ENCODE measurements around the gene PRMT2. TPM values are rescaled to one million over a fixed set of nuclear protein-coding genes. Genes with fewer than 3 reads are reported as not detected.

PRMT2 gene
- polyA plus RNA-seq, 2 of the 4 experiments (the other 2 are of a cell fraction) = 69.2 to 75.1 TPM

DNA sequence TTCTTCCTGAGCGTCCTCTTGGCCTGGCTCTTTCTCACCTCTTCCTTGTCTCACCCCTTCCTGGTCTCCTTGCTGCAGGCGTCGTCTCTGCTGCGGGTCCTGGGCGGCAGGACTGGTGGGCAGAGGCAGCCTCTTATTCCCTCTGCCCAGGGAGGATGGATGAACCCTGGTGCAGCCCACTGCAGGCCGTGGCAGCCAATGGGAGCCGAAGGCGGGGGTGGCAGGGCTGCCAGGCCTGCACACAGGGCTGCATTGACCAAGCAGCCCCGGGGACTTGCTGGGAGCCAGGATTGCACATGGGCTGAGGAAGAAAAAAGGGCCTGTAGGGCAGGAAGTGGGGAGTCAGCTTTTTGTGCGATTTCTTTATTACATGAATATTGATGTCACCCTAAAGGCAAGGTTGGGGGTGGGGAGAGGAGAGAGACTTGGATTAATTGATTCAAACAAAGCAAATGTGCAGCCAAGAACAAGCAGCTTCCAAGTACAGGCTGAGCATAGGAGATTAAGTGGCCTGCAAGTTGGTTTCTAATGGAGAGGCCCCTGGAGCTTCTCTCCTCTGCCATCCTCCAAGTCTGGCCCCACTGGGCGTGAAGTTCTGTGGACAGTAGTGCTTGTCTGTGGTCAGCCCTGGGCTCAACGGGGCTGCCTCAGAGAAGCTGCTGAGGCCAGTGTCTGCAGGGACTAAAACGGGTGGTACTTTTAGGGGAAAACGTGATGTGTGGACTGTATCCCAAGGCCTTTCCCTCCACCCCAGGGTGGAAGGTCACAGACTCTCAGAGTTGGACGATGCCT is 30.3 kb upstream of the PRMT2 start, which contains the start of gene S100B:
Gene S100B, minus strand, starts transcription at position 108 of the 792 bp plus-strand sequence. CDS start 2,667 bp downstream, outside the sequence.
- FAIRE-seq = no peak
- H3K4me3 ChIP-seq = no peak within 1 kb of the TSS
- no peak within 1 kb of the TSS for H3K27ac ChIP-seq
- 75% methylated on average over 12 of the region's 15 CpGs for WGBS (ENCODE audit: missing lambda C conversion rate)
- no peak for ATAC-seq
- H3K9me3 ChIP-seq = no peaks in the 10 kb centered on the region; the same call in 2 of the 3 replicates
- TF ChIP-seq PHF8 (IDR thresholded peaks at IDR 0.05; ENCODE audit: borderline replicate concordance, low read depth) (no peak), CHD4 (IDR thresholded peaks at IDR 0.05; ENCODE audit: borderline replicate concordance) (no peak), FOSL2 (IDR thresholded peaks at IDR 0.05) (no peak), FOSL2 (CRISPR knock-in tag; IDR thresholded peaks at IDR 0.05) (no peak), NR3C1 (IDR thresholded peaks at IDR 0.05) (no peak), MAFK (IDR thresholded peaks at IDR 0.05; ENCODE audit: partially characterized antibody) (no peak), EP300 (IDR thresholded peaks at IDR 0.05) (no peak), FOSB (CRISPR knock-in tag; IDR thresholded peaks at IDR 0.05) (no peak), KDM1A (IDR thresholded peaks at IDR 0.05; ENCODE audit: low read depth) (no peak), RAD21 (conservative IDR thresholded peaks at IDR 0.05 in 1 of 2, IDR thresholded peaks at IDR 0.05 in 1 of 2) (no peak), GATA3 (IDR thresholded peaks at IDR 0.05; ENCODE audit: borderline replicate concordance) (no peak), NPAS2 (CRISPR knock-in tag; IDR thresholded peaks at IDR 0.05; ENCODE audit: borderline replicate concordance) (no peak), CHD2 (IDR thresholded peaks at IDR 0.05; ENCODE audit: low read length, partially characterized antibody) (no peak), BHLHE40 (IDR thresholded peaks at IDR 0.05; ENCODE audit: low read depth, low read length) (no peak), ZFP36 (IDR thresholded peaks at IDR 0.05; ENCODE audit: borderline replicate concordance, partially characterized antibody) (no peak)
- TF ChIP-seq, protein P1, sequence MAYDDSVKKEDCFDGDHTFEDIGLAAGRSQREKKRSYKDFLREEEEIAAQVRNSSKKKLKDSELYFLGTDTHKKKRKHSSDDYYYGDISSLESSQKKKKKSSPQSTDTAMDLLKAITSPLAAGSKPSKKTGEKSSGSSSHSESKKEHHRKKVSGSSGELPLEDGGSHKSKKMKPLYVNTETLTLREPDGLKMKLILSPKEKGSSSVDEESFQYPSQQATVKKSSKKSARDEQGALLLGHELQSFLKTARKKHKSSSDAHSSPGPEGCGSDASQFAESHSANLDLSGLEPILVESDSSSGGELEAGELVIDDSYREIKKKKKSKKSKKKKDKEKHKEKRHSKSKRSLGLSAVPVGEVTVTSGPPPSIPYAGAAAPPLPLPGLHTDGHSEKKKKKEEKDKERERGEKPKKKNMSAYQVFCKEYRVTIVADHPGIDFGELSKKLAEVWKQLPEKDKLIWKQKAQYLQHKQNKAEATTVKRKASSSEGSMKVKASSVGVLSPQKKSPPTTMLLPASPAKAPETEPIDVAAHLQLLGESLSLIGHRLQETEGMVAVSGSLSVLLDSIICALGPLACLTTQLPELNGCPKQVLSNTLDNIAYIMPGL (CRISPR knock-in tag; IDR thresholded peaks at IDR 0.05; ENCODE audit: borderline replicate concordance) = no peak
- TF ChIP-seq, protein P2, sequence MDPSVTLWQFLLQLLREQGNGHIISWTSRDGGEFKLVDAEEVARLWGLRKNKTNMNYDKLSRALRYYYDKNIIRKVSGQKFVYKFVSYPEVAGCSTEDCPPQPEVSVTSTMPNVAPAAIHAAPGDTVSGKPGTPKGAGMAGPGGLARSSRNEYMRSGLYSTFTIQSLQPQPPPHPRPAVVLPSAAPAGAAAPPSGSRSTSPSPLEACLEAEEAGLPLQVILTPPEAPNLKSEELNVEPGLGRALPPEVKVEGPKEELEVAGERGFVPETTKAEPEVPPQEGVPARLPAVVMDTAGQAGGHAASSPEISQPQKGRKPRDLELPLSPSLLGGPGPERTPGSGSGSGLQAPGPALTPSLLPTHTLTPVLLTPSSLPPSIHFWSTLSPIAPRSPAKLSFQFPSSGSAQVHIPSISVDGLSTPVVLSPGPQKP (IDR thresholded peaks at IDR 0.05; ENCODE audit: low read depth, low read length) = no peak
- TF ChIP-seq, protein P3, sequence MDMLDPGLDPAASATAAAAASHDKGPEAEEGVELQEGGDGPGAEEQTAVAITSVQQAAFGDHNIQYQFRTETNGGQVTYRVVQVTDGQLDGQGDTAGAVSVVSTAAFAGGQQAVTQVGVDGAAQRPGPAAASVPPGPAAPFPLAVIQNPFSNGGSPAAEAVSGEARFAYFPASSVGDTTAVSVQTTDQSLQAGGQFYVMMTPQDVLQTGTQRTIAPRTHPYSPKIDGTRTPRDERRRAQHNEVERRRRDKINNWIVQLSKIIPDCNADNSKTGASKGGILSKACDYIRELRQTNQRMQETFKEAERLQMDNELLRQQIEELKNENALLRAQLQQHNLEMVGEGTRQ (IDR thresholded peaks at IDR 0.05) = no peak
- POLR2A ChIA-PET = no interaction called here
- H3K4me1 ChIP-seq = no peaks in the 10 kb centered on the region
- no peak for DNase-seq (ENCODE audit: low read depth in 1 of 2, low spot score in 1 of 2)
- CTCF ChIA-PET = interaction anchor here (1.8 kb wide), 1 partner anchor 10 kb away, joined by 5 read pairs; no protein-coding TSS in a partner anchor
- H3K4me2 ChIP-seq = no peak within 1 kb of the TSS

DNA sequence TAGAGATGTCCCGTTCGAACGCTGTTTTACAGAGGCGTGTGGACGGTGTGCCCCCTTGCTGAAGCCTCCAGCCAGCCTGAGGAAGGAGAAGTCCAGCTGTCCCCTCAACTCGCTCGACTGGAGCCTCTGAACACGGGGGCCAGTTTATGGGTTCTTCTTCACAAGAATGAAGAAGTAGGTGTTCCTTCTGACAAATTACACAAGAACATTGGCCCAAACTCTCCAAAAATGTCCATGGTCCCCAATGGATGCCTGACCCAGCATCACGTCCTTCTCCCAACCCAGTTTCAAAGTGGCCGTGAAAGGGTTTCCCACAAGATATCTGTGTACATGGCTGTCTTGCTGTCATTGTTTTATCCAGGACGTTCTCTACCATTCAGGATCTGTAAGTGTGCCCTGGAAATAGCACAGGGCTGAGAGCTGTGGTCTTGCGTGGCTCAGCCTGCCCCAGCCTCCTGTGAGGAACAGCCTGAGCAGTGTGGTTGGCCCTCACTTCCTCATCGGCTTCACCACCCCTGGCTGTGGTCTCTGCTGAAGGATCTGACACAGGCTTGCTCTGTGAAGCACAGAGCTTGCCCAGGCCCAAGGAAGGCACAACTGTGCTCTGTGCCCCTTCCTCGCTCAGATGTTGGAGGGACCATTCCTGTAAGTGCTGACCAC is 29.6 kb upstream of the PRMT2 start:
- 73% methylated on average over 12 of the region's 14 CpGs for WGBS (ENCODE audit: missing lambda C conversion rate)
- DNase-seq (ENCODE audit: low read depth in 1 of 2, low spot score in 1 of 2) (no peak), ATAC-seq (no peak), FAIRE-seq (no peak)
- H3K4me2 ChIP-seq = no peak overlapping the region
- no peak overlapping the region for H3K4me3 ChIP-seq
- no peak for TF ChIP-seq PHF8 (IDR thresholded peaks at IDR 0.05; ENCODE audit: borderline replicate concordance, low read depth)
- no peak for TF ChIP-seq POLR2A (IDR thresholded peaks at IDR 0.05; ENCODE audit: low read length)
- TF ChIP-seq JUNB (IDR thresholded peaks at IDR 0.05) = no peak
- no peak for TF ChIP-seq HDAC2 (IDR thresholded peaks at IDR 0.05)
- TF ChIP-seq EP300 (IDR thresholded peaks at IDR 0.05) = no peak
- TF ChIP-seq, protein P4, sequence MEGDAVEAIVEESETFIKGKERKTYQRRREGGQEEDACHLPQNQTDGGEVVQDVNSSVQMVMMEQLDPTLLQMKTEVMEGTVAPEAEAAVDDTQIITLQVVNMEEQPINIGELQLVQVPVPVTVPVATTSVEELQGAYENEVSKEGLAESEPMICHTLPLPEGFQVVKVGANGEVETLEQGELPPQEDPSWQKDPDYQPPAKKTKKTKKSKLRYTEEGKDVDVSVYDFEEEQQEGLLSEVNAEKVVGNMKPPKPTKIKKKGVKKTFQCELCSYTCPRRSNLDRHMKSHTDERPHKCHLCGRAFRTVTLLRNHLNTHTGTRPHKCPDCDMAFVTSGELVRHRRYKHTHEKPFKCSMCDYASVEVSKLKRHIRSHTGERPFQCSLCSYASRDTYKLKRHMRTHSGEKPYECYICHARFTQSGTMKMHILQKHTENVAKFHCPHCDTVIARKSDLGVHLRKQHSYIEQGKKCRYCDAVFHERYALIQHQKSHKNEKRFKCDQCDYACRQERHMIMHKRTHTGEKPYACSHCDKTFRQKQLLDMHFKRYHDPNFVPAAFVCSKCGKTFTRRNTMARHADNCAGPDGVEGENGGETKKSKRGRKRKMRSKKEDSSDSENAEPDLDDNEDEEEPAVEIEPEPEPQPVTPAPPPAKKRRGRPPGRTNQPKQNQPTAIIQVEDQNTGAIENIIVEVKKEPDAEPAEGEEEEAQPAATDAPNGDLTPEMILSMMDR (IDR thresholded peaks at IDR 0.05) = no peak
- TF ChIP-seq CBX8 (IDR thresholded peaks at IDR 0.05) = no peak
- no peak for TF ChIP-seq ZNF302 (CRISPR knock-in tag; IDR thresholded peaks at IDR 0.05)
- TF ChIP-seq SREBF2 (IDR thresholded peaks at IDR 0.05) = no peak
- TF ChIP-seq ZC3H11A (IDR thresholded peaks at IDR 0.05) = no peak
- no peak for TF ChIP-seq NR3C1 (IDR thresholded peaks at IDR 0.05)
- no peak for TF ChIP-seq ZFP36 (IDR thresholded peaks at IDR 0.05; ENCODE audit: borderline replicate concordance, partially characterized antibody)
- TF ChIP-seq EHMT2 (IDR thresholded peaks at IDR 0.05; ENCODE audit: low read depth) = no peak
- TF ChIP-seq KDM5A (IDR thresholded peaks at IDR 0.05) = no peak
- TF ChIP-seq CHD4 (IDR thresholded peaks at IDR 0.05; ENCODE audit: borderline replicate concordance) = no peak
- ChIA-PET POLR2A (no interaction called here), CTCF (interaction anchor here (1.8 kb wide), 1 partner anchor 9 kb away, joined by 5 read pairs; no protein-coding TSS in a partner anchor)
- no peaks in the 10 kb centered on the region; the same call in 2 of the 3 replicates for H3K9me3 ChIP-seq
- no peaks in the 10 kb centered on the region for H3K4me1 ChIP-seq
- H3K27ac ChIP-seq = no peak overlapping the region

All from A549 (cell line).